ENCODE measurements around the gene TEDC2. TPM values are rescaled to one million over a fixed set of nuclear protein-coding genes. Genes with fewer than 3 reads are reported as not detected.
A peak's percentile ranks its signal among the peaks of the same experiment; 100 is the strongest.

Gene TEDC2
- total RNA-seq, 4 donors from 2014 or later, result 0.83 to 0.96 TPM; not detected in 2

GRCh38 chr16:2468725-2469398, 9.0 kb downstream of the TEDC2 start:
- Histone ChIP-seq H3K4me1 (peaks cover 12 to 48% of the 10 kb centered on the region in 2 donors), H3K4me3 (replicated peaks in 1 of 3) (no peak overlapping the region), H3K27me3 (no peaks in the 10 kb centered on the region), H3K36me3 (no peaks in the 10 kb centered on the region), H3K9me3 (no peaks in the 10 kb centered on the region), H3K27ac (no peak overlapping the region)
- WGBS, 2 donors, result 10 to 21% methylated on average over 4 to 8 of the region's 14 CpGs
- peak; percentile 29 to 41 for DNase-seq
- intact Hi-C loops (cut with DNase I), result no loop called here
- no peak for TF ChIP-seq POLR2A (IDR thresholded peaks at IDR 0.05)
- TF ChIP-seq, protein P1, sequence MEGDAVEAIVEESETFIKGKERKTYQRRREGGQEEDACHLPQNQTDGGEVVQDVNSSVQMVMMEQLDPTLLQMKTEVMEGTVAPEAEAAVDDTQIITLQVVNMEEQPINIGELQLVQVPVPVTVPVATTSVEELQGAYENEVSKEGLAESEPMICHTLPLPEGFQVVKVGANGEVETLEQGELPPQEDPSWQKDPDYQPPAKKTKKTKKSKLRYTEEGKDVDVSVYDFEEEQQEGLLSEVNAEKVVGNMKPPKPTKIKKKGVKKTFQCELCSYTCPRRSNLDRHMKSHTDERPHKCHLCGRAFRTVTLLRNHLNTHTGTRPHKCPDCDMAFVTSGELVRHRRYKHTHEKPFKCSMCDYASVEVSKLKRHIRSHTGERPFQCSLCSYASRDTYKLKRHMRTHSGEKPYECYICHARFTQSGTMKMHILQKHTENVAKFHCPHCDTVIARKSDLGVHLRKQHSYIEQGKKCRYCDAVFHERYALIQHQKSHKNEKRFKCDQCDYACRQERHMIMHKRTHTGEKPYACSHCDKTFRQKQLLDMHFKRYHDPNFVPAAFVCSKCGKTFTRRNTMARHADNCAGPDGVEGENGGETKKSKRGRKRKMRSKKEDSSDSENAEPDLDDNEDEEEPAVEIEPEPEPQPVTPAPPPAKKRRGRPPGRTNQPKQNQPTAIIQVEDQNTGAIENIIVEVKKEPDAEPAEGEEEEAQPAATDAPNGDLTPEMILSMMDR (IDR thresholded peaks at IDR 0.05), result no peak

DNA sequence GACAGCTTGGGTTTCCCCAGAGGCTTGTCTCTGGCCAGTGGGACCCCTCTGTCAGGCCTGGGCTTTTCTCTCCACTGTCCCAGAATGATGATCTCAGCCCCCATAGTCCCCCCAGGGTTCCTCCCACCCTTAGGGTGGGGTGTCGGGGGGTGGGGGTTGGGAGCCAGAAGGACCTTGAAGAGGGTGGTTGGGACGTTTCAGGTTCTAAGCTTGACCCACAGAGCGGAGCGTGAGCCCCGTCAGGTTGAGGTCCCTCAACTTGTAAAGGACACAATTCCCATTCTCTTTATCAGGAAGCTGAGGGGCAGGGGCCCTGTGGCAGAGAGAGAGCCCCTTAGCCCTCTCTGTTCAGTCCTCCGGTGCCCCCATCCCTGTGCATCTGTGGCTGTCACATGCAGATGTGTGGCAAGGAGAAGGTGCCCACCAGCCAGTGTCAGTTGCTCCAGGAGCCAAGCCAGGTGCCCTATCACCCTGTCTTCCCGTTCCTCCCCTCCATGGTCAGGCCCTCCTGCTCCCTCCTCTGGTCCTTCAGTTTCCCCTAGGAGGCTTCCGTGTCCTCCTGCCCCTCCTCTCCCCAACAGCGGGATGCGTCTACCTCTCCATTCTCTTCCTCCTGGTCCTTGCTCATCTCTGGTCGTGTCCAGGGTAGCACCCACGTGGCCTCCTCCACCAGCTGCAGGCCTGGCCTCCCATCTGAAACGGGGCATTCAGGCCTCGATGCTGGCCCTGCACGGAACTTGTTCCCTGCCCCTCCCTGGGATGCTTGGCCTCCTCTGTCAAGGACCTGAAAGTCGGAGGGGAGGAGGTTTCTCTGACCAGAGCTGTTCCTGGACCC, 9.7 kb downstream of the TEDC2 start:
- no peak for DNase-seq
- Histone ChIP-seq H3K9me3 (no peaks in the 10 kb centered on the region), H3K4me1 (peaks cover 18 to 48% of the 10 kb centered on the region in 2 donors), H3K27ac (no peak overlapping the region), H3K36me3 (no peaks in the 10 kb centered on the region), H3K27me3 (no peaks in the 10 kb centered on the region), H3K4me3 (replicated peaks in 1 of 3) (no peak overlapping the region)
- intact Hi-C loops (cut with DNase I), result no loop called here
- no peak for TF ChIP-seq POLR2A (IDR thresholded peaks at IDR 0.05)
- TF ChIP-seq, protein P1 (IDR thresholded peaks at IDR 0.05), result no peak
- 59 to 61% methylated on average over 15 to 16 of the region's 16 CpGs for WGBS, 2 donors

DNA sequence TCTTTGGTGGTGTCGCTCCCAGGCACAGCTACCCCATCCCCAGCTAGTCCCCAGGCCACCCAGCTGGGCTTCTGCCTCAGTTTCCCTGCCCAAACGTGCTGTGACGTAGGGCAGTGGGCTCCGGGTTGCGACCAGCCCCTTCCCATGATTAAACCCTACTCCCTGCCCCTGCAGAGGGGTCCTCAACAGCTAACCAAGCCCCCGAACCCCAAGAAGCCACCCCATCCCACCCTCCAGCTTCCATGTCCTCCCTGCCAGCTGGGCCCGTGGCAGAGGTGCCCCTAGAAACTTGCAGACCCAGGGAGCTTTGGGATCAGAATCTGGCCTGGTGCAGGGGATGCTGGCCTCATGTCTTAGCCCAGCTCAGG, 10.3 kb downstream of the TEDC2 start:
- H3K4me1 ChIP-seq, result peaks cover 19 to 48% of the 10 kb centered on the region in 2 donors
- 78 to 90% methylated on average over 7 of the region's 7 CpGs for WGBS, 2 donors
- no peak for TF ChIP-seq POLR2A (IDR thresholded peaks at IDR 0.05)
- TF ChIP-seq, protein P1 (IDR thresholded peaks at IDR 0.05), result no peak

GRCh38 chr16:2470603-2471015, 10.7 kb downstream of the TEDC2 start:
- Histone ChIP-seq H3K9me3 (no peaks in the 10 kb centered on the region), H3K36me3 (no peaks in the 10 kb centered on the region), H3K4me1 (peaks cover 21 to 50% of the 10 kb centered on the region in 2 donors), H3K4me3 (replicated peaks in 1 of 3) (no peak overlapping the region), H3K27ac (no peak overlapping the region), H3K27me3 (no peaks in the 10 kb centered on the region)
- 38 to 41% methylated on average over 5 of the region's 9 CpGs for WGBS, 2 donors
- DNase-seq, result peak in 1 of 2 donors; percentile 29
- TF ChIP-seq POLR2A (IDR thresholded peaks at IDR 0.05), result no peak
- TF ChIP-seq, protein P1 (IDR thresholded peaks at IDR 0.05), result no peak
- intact Hi-C loops (cut with DNase I), result no loop called here

More for the DNA sequence above, 10.3 kb downstream of the TEDC2 start:
- Histone ChIP-seq H3K36me3 (no peaks in the 10 kb centered on the region), H3K9me3 (no peaks in the 10 kb centered on the region), H3K4me3 (replicated peaks in 1 of 3) (no peak overlapping the region), H3K27me3 (no peaks in the 10 kb centered on the region), H3K27ac (no peak overlapping the region)
- intact Hi-C loops (cut with DNase I), result no loop called here
- DNase-seq, result no peak
